GM12872 (cell line): ENCODE measurements around the gene SNX8.

ENCODE experiments used
- CTCF ChIP-seq: IDR thresholded peaks from 3 replicates; pipeline ENCODE4 v1.5.1; 2011; ENCODE audit warnings: low read depth, mild to moderate bottlenecking, low read length, moderate library complexity; ENCODE audit not compliant: insufficient read depth

Gene SNX8

GRCh38 chr7:2355705-2356008, 41.4 kb upstream of the SNX8 start:
- TF ChIP-seq CTCF: no peak

GRCh38 chr7:2354939-2355704, 40.9 kb upstream of the SNX8 start:
- TF ChIP-seq CTCF: no peak

GRCh38 chr7:2354186-2354938, 40.1 kb upstream of the SNX8 start, which contains the start of gene EIF3B:
Gene EIF3B (plus strand): TSS chr7:2354827. CDS start chr7:2354922, 95 bp downstream.
- TF ChIP-seq CTCF: no peak

GRCh38 chr7:2353936-2354185, 39.6 kb upstream of the SNX8 start:
- TF ChIP-seq CTCF: no peak

- TF ChIP-seq CTCF: no peak
Measured at GRCh38 chr7:2353113-2353935, 39.1 kb upstream of the SNX8 start.

GRCh38 chr7:2350861-2351260, 36.6 kb upstream of the SNX8 start:
- no peak for TF ChIP-seq CTCF

- no peak for TF ChIP-seq CTCF
Measured at GRCh38 chr7:2350055-2350454, 35.8 kb upstream of the SNX8 start.
